ENCODE measurements around the gene STYXL2. TPM values are rescaled to one million over a fixed set of nuclear protein-coding genes. Genes with fewer than 3 reads are reported as not detected.

Gene STYXL2
- total and polyA plus RNA-seq, 2 of the 4 experiments (the other 2 are of a cell fraction), result not detected

DNA sequence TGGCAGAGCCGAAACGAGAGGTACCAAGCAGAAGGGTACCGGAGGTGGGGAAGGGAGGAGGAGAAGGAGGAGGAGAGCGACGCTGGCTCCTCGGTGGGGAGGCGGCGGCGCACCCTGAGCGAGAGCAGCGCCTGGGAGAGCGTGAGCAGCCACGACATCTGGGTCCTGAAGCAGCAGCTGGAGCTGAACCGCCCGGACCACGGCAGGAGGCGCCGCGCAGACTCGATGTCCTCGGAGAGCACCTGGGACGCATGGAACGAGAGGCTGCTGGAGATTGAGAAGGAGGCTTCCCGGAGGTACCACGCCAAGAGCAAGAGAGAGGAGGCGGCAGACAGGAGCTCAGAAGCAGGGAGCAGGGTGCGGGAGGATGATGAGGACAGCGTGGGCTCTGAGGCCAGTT lies 32.4 kb downstream of the STYXL2 start:
- WGBS, 2 experiments (ENCODE audit: extremely low coverage in 2 of 2, insufficient read length in 1 of 2), result 86% methylated on average over 11 of the region's 28 CpGs; no CpG with 5 or more reads in 1 of the 2 experiments

More for the DNA sequence above, 32.4 kb downstream of the STYXL2 start:
- Histone ChIP-seq H3K56ac (ENCODE audit: extremely low read depth, insufficient read depth, low read length) (no peak overlapping the region), H2BK20ac (ENCODE audit: low read depth, low read length) (no peak overlapping the region), H4K91ac (ENCODE audit: insufficient read depth, low read depth, low read length) (no peak overlapping the region), H3K18ac (ENCODE audit: low read depth, low read length) (no peak overlapping the region), H3K36me3 (ENCODE audit: control insufficient read depth, insufficient read depth, low read length) (no peaks in the 10 kb centered on the region), H3K27ac (ENCODE audit: insufficient read depth, low read length) (no peak overlapping the region), H3K4me2 (ENCODE audit: low read depth, low read length) (no peak overlapping the region), H2AK9ac (replicated peaks; ENCODE audit: low read depth, low read length, poor library complexity) (peak overlapping the region; percentile 24), H2AK5ac (ENCODE audit: low read depth, low read length) (no peak overlapping the region), H3K79me1 (ENCODE audit: low read depth in 1 of 2, low read length in 2 of 2) (no peaks in the 10 kb centered on the region), H4K5ac (ENCODE audit: low read depth, low read length) (no peak overlapping the region), H3K9me3 (ENCODE audit: control insufficient read depth, insufficient read depth, low read length) (no peaks in the 10 kb centered on the region), H3K23ac (ENCODE audit: low read depth, low read length) (no peak overlapping the region), H3K9ac (ENCODE audit: low read depth, low read length) (no peak overlapping the region), H4K20me1 (ENCODE audit: insufficient read depth, low read length) (no peaks in the 10 kb centered on the region), H3K4me3 (ENCODE audit: insufficient read depth, low read depth, low read length) (no peak overlapping the region), H4K8ac (ENCODE audit: low read depth in 2 of 2, low read length in 2 of 2) (no peak overlapping the region), H3K4me1 (ENCODE audit: control insufficient read depth, insufficient read depth, low read length) (no peaks in the 10 kb centered on the region), H3K4ac (ENCODE audit: low read depth, low read length) (no peak overlapping the region), H2BK5ac (ENCODE audit: low read depth, low read length, poor library complexity, severe bottlenecking) (no peak overlapping the region), H3K9me1 (ENCODE audit: insufficient read depth, low read length) (no peaks in the 10 kb centered on the region), H2BK15ac (ENCODE audit: low read depth, low read length) (no peak overlapping the region), H3K14ac (replicated peaks; ENCODE audit: low read depth, low read length) (no peak overlapping the region), H2BK120ac (ENCODE audit: low read depth, low read length) (no peak overlapping the region), H2AFZ (replicated peaks; ENCODE audit: low read length, poor library complexity) (no peak overlapping the region), H3K27me3 (ENCODE audit: control insufficient read depth, insufficient read depth, low read length) (peaks cover 8% of the 10 kb centered on the region)
- no peak for DNase-seq
- dilution Hi-C loops (cut with HindIII; ENCODE audit: low sequenced_read_pairs, unreplicated experiment) (no loop called here), in situ Hi-C loops (cut with MboI; ENCODE audit: low sequenced_read_pairs) (no loop called here), intact Hi-C loops (cut with micrococcal nuclease) (no loop called here)
- TF ChIP-seq RAD21 (IDR thresholded peaks at IDR 0.05; ENCODE audit: low read length) (no peak), SMC3 (IDR thresholded peaks at IDR 0.05; ENCODE audit: low read depth, low read length) (no peak), MXI1 (IDR thresholded peaks at IDR 0.05; ENCODE audit: borderline replicate concordance, low read depth, low read length) (no peak), MAFK (IDR thresholded peaks at IDR 0.05; ENCODE audit: low read depth, low read length) (no peak), NFE2L2 (IDR thresholded peaks at IDR 0.05; ENCODE audit: low read depth, low read length) (no peak), ELK1 (IDR thresholded peaks at IDR 0.05; ENCODE audit: borderline replicate concordance, low read depth, low read length) (no peak), MAZ (IDR thresholded peaks at IDR 0.05; ENCODE audit: borderline replicate concordance, low read depth, low read length) (no peak), BHLHE40 (IDR thresholded peaks at IDR 0.05; ENCODE audit: low read depth, low read length) (no peak), CEBPB (IDR thresholded peaks at IDR 0.05; ENCODE audit: low read depth, low read length) (no peak), RFX5 (IDR thresholded peaks at IDR 0.05; ENCODE audit: low read depth, low read length) (no peak)
- BruUV-seq (replicated peaks), result no TSS peak
- ChIA-PET CTCF (no interaction called here), POLR2A (ENCODE audit: unreplicated experiment) (no interaction called here)
- ATAC-seq (ENCODE audit: low read depth), result no peak

Measured in IMR-90 (cell line).